Neural progenitor cell (in vitro differentiated cells): ENCODE results near the gene FHOD1. TPM values are rescaled to one million over a fixed set of nuclear protein-coding genes. Genes with fewer than 3 reads are reported as not detected.

Experiments
- microRNA counts: library from miRNA; unstranded; fragments of <30 nt; microRNA quantifications from one replicate; lab custom pipeline; 2016
- microRNA-seq: library from miRNA; unstranded; fragments of <30 nt; microRNA quantifications from one replicate; pipeline ENCODE4, GENCODE V29; 2016
- small RNA-seq: library from RNA; depleted of rRNA; stranded (forward); fragments of <200 nt; gene quantifications from one replicate; pipeline ENCODE3, GENCODE V24; 2015
- total RNA-seq: library from RNA; depleted of rRNA; stranded (reverse); fragments of >200 nt; gene quantifications from 2 replicates; pipeline ENCODE4 v1.2.3, GENCODE V29; 2015; ENCODE audit warnings: low replicate concordance

The FHOD1 gene
- total RNA-seq, 1 donor from 2014 or later: 5.5 TPM

MicroRNAs within 50 kb of the gene (microRNA counts, 767-probe panel; counts per million panel counts)
- 460 counts per million, percentile 90 among the panel's probes with 10 or more counts for microRNA hsa-miR-328 (lab: Ali Mortazavi, UCI)

Small RNAs within 50 kb of the gene (microRNA-seq; reads per million reads assigned to microRNA genes)
- gene MIR328: 17.8 reads per million, percentile 49 among the genes with 10 or more reads in this experiment

Small RNAs within 50 kb of the gene (small RNA-seq; reads per million reads assigned to genes)
- gene MIR328: 0.50 reads per million, percentile 55 among the genes with 10 or more reads in this experiment

Other genes starting within 250 kb of the FHOD1 start
- gene CBFB, start 218.3 kb downstream of the FHOD1 start, total RNA-seq: 64.7 and 95.5 TPM in 2 replicates
- gene PHAF1, start 137.5 kb downstream of the FHOD1 start, total RNA-seq: 29.1 and 31.5 TPM in 2 replicates
- gene B3GNT9, start 96.5 kb downstream of the FHOD1 start, total RNA-seq: 2.6 and 5.9 TPM in 2 replicates
- 0.25 and 0.30 TPM in 2 replicates for gene TRADD, start 87.6 kb downstream of the FHOD1 start, total RNA-seq
- not detected in 2 replicates for gene FBXL8, start 87.5 kb downstream of the FHOD1 start, total RNA-seq
- gene HSF4, start 82.7 kb downstream of the FHOD1 start, total RNA-seq: 1.0 TPM in 1 of 2 replicates, not detected in the other
- 0.37 and 5.5 TPM in 2 replicates for gene NOL3, start 76.9 kb downstream of the FHOD1 start, total RNA-seq
- 15.7 and 50.9 TPM in 2 replicates for gene MATCAP1, start 63.5 kb downstream of the FHOD1 start, total RNA-seq
- gene EXOC3L1, start 57.3 kb downstream of the FHOD1 start, total RNA-seq: not detected in 2 replicates
- 35.3 and 101 TPM in 2 replicates for gene E2F4, start 55.3 kb downstream of the FHOD1 start, total RNA-seq
- 1.9 TPM in 1 of 2 replicates, not detected in the other for gene ELMO3, start 48.4 kb downstream of the FHOD1 start, total RNA-seq
- gene TMEM208, start 20.4 kb downstream of the FHOD1 start, total RNA-seq: 27.3 and 39.4 TPM in 2 replicates
- 2.5 and 4.2 TPM in 2 replicates for gene SLC9A5, start 1.5 kb upstream of the FHOD1 start, total RNA-seq
- 4.0 and 6.2 TPM in 2 replicates for gene PLEKHG4, start 32.1 kb upstream of the FHOD1 start, total RNA-seq
- gene KCTD19, start 79.3 kb upstream of the FHOD1 start, total RNA-seq: 1.1 TPM in 2 replicates
- 0.34 TPM in 1 of 2 replicates, not detected in the other for gene LRRC36, start 79.3 kb upstream of the FHOD1 start, total RNA-seq
- 0.96 TPM in 1 of 2 replicates, not detected in the other for gene TPPP3, start 146.0 kb upstream of the FHOD1 start, total RNA-seq
- 1.5 and 2.2 TPM in 2 replicates for gene ZDHHC1, start 169.0 kb upstream of the FHOD1 start, total RNA-seq
- gene HSD11B2, start 183.6 kb upstream of the FHOD1 start, total RNA-seq: 1.6 TPM in 1 of 2 replicates, not detected in the other
- gene ATP6V0D1, start 233.7 kb upstream of the FHOD1 start, total RNA-seq: 29.7 and 42.0 TPM in 2 replicates
- gene AGRP, start 236.1 kb upstream of the FHOD1 start, total RNA-seq: not detected in 2 replicates